Measurements from ENCODE around the gene MOB1B.
A peak's percentile ranks its signal among the peaks of the same experiment; 100 is the strongest.
"Not testable (repeated sequence)": the region's sequence is repeated elsewhere in the genome, so short reads cannot be mapped to it uniquely, and the experiment has no call there.

The MOB1B gene

GRCh38 chr4:70991596-70991995, 89.4 kb downstream of the MOB1B start:
- H3K27me3 Mint-ChIP-seq, result no peaks in the 10 kb centered on the region
- DNase-seq (ENCODE audit: low spot score in 2 of 2), result no peak
- no peak overlapping the region for H3K27ac Mint-ChIP-seq (ENCODE audit: low read depth)
- no peak overlapping the region for H3K4me3 Mint-ChIP-seq
- H3K4me1 Mint-ChIP-seq, result peaks cover 36% of the 10 kb centered on the region
- H3K36me3 Mint-ChIP-seq (ENCODE audit: insufficient read depth), result peaks cover 9% of the 10 kb centered on the region
- ATAC-seq (replicated peaks; ENCODE audit: extremely low read depth, poor library complexity, severe bottlenecking), result no peak
- no peaks in the 10 kb centered on the region for H3K9me3 Mint-ChIP-seq

- no peaks in the 10 kb centered on the region for H3K9me3 Mint-ChIP-seq
- peak overlapping the region; percentile 92 for H3K4me3 Mint-ChIP-seq
- H3K27ac Mint-ChIP-seq (ENCODE audit: low read depth), result no peak overlapping the region
- H3K36me3 Mint-ChIP-seq (ENCODE audit: insufficient read depth), result peaks cover 9% of the 10 kb centered on the region
- no peak for DNase-seq (ENCODE audit: low spot score in 2 of 2)
- H3K27me3 Mint-ChIP-seq, result no peaks in the 10 kb centered on the region
- no peak for ATAC-seq (replicated peaks; ENCODE audit: extremely low read depth, poor library complexity, severe bottlenecking)
- H3K4me1 Mint-ChIP-seq, result peaks cover 45% of the 10 kb centered on the region
Measured at GRCh38 chr4:70992391-70992881, 90.3 kb downstream of the MOB1B start.

DNA sequence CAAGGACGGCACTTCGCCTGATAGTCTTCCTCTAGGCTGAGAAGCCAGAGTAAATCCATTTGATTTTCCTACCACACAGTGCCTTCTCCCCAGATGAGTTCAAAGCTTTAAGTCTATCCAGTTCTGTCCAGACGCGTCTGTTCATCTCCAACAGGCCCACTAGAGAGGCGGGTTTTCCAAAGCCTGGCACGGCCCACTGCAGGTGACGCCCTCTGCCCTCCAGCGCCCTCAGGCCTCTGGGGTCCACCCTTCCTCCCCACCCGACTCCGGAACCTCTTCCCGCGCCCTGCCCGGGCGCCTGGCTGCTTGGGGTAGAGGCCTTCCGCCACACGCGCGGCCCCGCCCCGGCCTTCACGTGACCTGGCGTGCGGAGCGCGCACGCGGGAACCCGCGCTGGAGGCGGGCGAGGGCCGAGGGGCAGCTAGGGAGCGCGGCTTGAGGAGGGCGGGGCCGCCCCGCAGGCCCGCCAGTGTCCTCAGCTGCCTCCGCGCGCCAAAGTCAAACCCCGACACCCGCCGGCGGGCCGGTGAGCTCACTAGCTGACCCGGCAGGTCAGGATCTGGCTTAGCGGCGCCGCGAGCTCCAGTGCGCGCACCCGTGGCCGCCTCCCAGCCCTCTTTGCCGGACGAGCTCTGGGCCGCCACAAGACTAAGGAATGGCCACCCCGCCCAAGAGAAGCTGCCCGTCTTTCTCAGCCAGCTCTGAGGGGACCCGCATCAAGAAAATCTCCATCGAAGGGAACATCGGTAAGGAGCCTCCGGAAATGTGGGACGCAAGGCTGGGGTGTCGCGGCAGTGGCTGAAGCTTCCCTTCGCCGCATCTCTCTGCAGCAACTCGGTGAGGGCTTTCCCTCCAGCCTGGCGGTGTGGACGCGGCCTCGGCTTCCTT, 91.3 kb downstream of the MOB1B start, which contains the start of gene DCK:
TSS of gene DCK (plus strand) at position 469 of the 888 bp plus-strand sequence. CDS start at position 656, 187 bp downstream.
- Mint-ChIP-seq H3K36me3 (ENCODE audit: insufficient read depth) (peaks cover 10% of the 10 kb centered on the region), H3K9me3 (no peaks in the 10 kb centered on the region), H3K4me1 (peaks cover 47% of the 10 kb centered on the region), H3K4me3 (peak within 1 kb of the TSS; percentile 92), H3K27ac (ENCODE audit: low read depth) (peak within 1 kb of the TSS; percentile 89), H3K27me3 (no peaks in the 10 kb centered on the region)
- peak; percentile 72 to 73 for DNase-seq (ENCODE audit: low spot score in 2 of 2)
- peak; percentile 81 for ATAC-seq (replicated peaks; ENCODE audit: extremely low read depth, poor library complexity, severe bottlenecking)

- peak overlapping the region; percentile 92 for H3K4me3 Mint-ChIP-seq
- DNase-seq (ENCODE audit: low spot score in 2 of 2), result no peak
- no peaks in the 10 kb centered on the region for H3K9me3 Mint-ChIP-seq
- H3K27me3 Mint-ChIP-seq, result no peaks in the 10 kb centered on the region
- ATAC-seq (replicated peaks; ENCODE audit: extremely low read depth, poor library complexity, severe bottlenecking), result no peak
- peaks cover 50% of the 10 kb centered on the region for H3K4me1 Mint-ChIP-seq
- peaks cover 15% of the 10 kb centered on the region for H3K36me3 Mint-ChIP-seq (ENCODE audit: insufficient read depth)
- H3K27ac Mint-ChIP-seq (ENCODE audit: low read depth), result peak overlapping the region; percentile 89
Measured at GRCh38 chr4:70994069-70994366, 91.8 kb downstream of the MOB1B start.

- H3K4me3 Mint-ChIP-seq, result peak overlapping the region; percentile 92
- peaks cover 56% of the 10 kb centered on the region for H3K4me1 Mint-ChIP-seq
- H3K27me3 Mint-ChIP-seq, result no peaks in the 10 kb centered on the region
- no peaks in the 10 kb centered on the region for H3K9me3 Mint-ChIP-seq
- DNase-seq (ENCODE audit: low spot score in 2 of 2), result no peak
- peaks cover 20% of the 10 kb centered on the region for H3K36me3 Mint-ChIP-seq (ENCODE audit: insufficient read depth)
- no peak for ATAC-seq (replicated peaks; ENCODE audit: extremely low read depth, poor library complexity, severe bottlenecking)
- H3K27ac Mint-ChIP-seq (ENCODE audit: low read depth), result peak overlapping the region; percentile 89
Measured at GRCh38 chr4:70994387-70995099, 92.4 kb downstream of the MOB1B start.

DNA sequence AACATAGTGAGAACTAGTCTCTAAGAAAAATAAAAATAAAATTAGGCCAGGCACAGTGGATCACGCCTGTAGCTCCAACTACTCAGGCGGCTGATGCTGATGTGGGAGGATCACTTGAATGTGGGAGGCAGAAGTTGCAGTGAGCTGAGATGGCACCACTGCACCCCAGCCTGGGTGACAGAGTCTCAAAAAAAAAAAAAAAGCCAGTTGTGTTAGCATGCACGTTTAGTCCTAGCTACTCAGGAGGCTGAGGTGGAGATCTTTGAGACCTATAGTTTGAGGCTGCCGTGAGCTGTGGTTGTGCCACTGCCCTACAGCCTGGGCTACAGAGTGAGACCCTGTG, 93.8 kb downstream of the MOB1B start:
- no peak for DNase-seq (ENCODE audit: low spot score in 2 of 2)
- Mint-ChIP-seq H3K4me1 (peaks cover 68% of the 10 kb centered on the region), H3K9me3 (no peaks in the 10 kb centered on the region), H3K27me3 (no peaks in the 10 kb centered on the region), H3K4me3 (peak overlapping the region; percentile 92), H3K36me3 (ENCODE audit: insufficient read depth) (peaks cover 32% of the 10 kb centered on the region), H3K27ac (ENCODE audit: low read depth) (peak overlapping the region; percentile 89)
- ATAC-seq (replicated peaks; ENCODE audit: extremely low read depth, poor library complexity, severe bottlenecking), result peak; percentile 12

DNA sequence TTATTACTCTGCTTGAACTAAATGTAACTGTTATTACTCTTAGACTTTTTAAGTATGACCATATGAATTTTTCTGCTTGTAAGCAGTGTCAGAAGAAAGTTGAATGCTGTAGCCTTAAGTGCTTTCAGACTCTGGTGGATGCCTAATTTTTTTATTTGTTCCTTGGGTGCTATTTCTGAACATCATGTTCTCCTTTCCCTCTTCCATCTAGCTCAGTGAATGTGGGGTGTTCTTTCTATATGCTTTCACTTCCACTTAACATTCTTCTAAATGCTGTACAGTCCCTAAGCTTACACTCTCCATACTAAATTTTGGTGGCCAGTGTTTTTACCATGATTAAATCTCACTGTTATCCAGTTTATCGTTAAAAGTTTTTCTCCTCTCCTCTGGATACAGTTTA, 94.9 kb downstream of the MOB1B start:
- Mint-ChIP-seq H3K9me3 (no peaks in the 10 kb centered on the region), H3K4me1 (peaks cover 76% of the 10 kb centered on the region), H3K4me3 (peak overlapping the region; percentile 92), H3K27me3 (no peaks in the 10 kb centered on the region), H3K27ac (ENCODE audit: low read depth) (peak overlapping the region; percentile 89), H3K36me3 (ENCODE audit: insufficient read depth) (peaks cover 38% of the 10 kb centered on the region)
- ATAC-seq (replicated peaks; ENCODE audit: extremely low read depth, poor library complexity, severe bottlenecking), result no peak
- no peak for DNase-seq (ENCODE audit: low spot score in 2 of 2)

GRCh38 chr4:70997546-70997945, 95.4 kb downstream of the MOB1B start:
- peaks cover 76% of the 10 kb centered on the region for H3K4me1 Mint-ChIP-seq
- H3K9me3 Mint-ChIP-seq, result no peaks in the 10 kb centered on the region
- DNase-seq (ENCODE audit: low spot score in 2 of 2) (no peak), ATAC-seq (replicated peaks; ENCODE audit: extremely low read depth, poor library complexity, severe bottlenecking) (no peak)
- no peaks in the 10 kb centered on the region for H3K27me3 Mint-ChIP-seq
- peak overlapping the region; percentile 92 for H3K4me3 Mint-ChIP-seq
- peak overlapping the region; percentile 89 for H3K27ac Mint-ChIP-seq (ENCODE audit: low read depth)
- H3K36me3 Mint-ChIP-seq (ENCODE audit: insufficient read depth), result peaks cover 42% of the 10 kb centered on the region

DNA sequence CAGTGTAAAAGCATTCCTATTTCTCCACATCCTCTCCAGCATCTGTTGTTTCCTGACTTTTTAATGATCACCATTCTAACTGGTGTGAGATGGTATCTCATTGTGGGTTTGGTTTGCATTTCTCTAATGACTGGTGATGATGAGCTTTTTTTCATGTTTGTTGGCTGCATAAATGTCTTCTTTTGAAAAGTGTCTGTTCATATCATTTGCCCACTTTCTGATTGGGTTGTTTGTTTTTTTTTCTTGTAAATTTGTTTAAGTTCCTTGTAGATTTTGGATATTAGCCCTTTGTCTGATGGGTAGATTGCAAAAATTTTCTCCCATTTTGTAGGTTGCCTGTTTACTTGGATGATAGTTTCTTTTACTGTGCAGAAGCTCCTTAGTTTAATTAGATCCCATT, 97.5 kb downstream of the MOB1B start:
- Mint-ChIP-seq H3K36me3 (ENCODE audit: insufficient read depth) (peaks cover 37% of the 10 kb centered on the region), H3K4me3 (peak overlapping the region; percentile 26)

DNA sequence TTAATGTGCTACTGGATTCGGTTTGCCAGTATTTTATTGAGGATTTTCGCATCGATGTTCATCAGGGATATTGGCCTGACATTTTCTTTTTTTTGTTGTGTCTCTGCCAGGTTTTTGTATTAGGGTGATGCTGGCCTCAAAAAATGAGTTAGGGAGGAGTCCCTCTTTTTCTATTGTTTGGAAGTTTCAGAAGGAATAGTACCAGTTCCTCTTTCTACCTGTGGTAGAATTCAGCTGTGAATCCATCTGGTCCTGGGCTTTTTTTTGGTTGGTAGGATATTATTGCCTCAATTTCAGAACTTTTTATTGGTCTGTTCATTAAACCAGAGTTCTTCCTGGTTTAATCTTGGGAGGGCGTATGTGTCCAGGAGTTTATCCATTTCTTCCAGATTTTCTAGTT, 99.2 kb downstream of the MOB1B start:
- not testable (repeated sequence) for ATAC-seq (replicated peaks; ENCODE audit: extremely low read depth, poor library complexity, severe bottlenecking); DNase-seq (ENCODE audit: low spot score in 2 of 2); H3K27me3 Mint-ChIP-seq; H3K9me3 Mint-ChIP-seq
- H3K4me3 Mint-ChIP-seq, result peak overlapping the region; percentile 43
- peaks cover 81% of the 10 kb centered on the region for H3K4me1 Mint-ChIP-seq
- H3K36me3 Mint-ChIP-seq (ENCODE audit: insufficient read depth), result peaks cover 45% of the 10 kb centered on the region
- H3K27ac Mint-ChIP-seq (ENCODE audit: low read depth), result peak overlapping the region; percentile 80

More for the DNA sequence above, 97.5 kb downstream of the MOB1B start:
- H3K27me3 Mint-ChIP-seq; H3K27ac Mint-ChIP-seq (ENCODE audit: low read depth); DNase-seq (ENCODE audit: low spot score in 2 of 2); H3K9me3 Mint-ChIP-seq; ATAC-seq (replicated peaks; ENCODE audit: extremely low read depth, poor library complexity, severe bottlenecking): not testable (repeated sequence)
- peaks cover 88% of the 10 kb centered on the region for H3K4me1 Mint-ChIP-seq

- ATAC-seq (replicated peaks; ENCODE audit: extremely low read depth, poor library complexity, severe bottlenecking), result peak; percentile 74
- H3K4me3 Mint-ChIP-seq, result peak overlapping the region; percentile 43
- peak in 1 of 2 donors; percentile 44 for DNase-seq (ENCODE audit: low spot score in 2 of 2)
- H3K4me1 Mint-ChIP-seq, result peaks cover 79% of the 10 kb centered on the region
- H3K9me3 Mint-ChIP-seq, result no peaks in the 10 kb centered on the region
- H3K27ac Mint-ChIP-seq (ENCODE audit: low read depth), result peak overlapping the region; percentile 80
- no peaks in the 10 kb centered on the region for H3K27me3 Mint-ChIP-seq
- H3K36me3 Mint-ChIP-seq (ENCODE audit: insufficient read depth), result peaks cover 41% of the 10 kb centered on the region
Measured at GRCh38 chr4:71004281-71004851, 102.2 kb downstream of the MOB1B start.

DNA sequence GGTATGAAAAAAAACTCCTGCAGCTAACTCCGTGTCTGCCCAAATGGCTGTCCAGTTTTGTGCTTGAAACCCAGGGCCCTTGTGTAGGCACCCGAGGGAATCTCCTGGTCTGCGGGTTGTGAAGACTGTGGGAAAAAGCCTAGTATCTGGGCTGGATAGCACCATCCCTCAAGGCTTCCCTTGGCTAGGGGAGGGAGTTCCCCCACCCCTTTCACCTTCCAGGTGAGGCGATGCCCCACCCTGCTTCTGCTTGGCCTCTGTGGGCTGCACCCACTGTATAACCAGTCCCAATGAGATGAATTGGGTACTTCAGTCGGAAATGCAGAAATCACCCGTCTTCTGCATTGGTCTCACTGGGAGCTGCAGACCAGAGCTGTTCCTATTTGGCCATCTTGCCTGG, 102.9 kb downstream of the MOB1B start:
- Mint-ChIP-seq H3K4me1 (peaks cover 81% of the 10 kb centered on the region), H3K27ac (ENCODE audit: low read depth) (peak overlapping the region; percentile 80), H3K4me3 (peak overlapping the region; percentile 43), H3K36me3 (ENCODE audit: insufficient read depth) (peaks cover 35% of the 10 kb centered on the region)
- not testable (repeated sequence) for DNase-seq (ENCODE audit: low spot score in 2 of 2); H3K27me3 Mint-ChIP-seq; ATAC-seq (replicated peaks; ENCODE audit: extremely low read depth, poor library complexity, severe bottlenecking); H3K9me3 Mint-ChIP-seq

All from central memory CD8-positive, alpha-beta T cell (primary cell).